K562 treated with DMSO at 1 percent for 12 hours (cell line): ENCODE data around the gene PATE2. TPM values are rescaled to one million over a fixed set of nuclear protein-coding genes. Genes with fewer than 3 reads are reported as not detected.

Experiments used
- total RNA-seq: library from RNA; unstranded; fragments of 300-600 nt; gene quantifications from 2 replicates; pipeline ENCODE4 v1.2.3, GENCODE V29; 2022; ENCODE audit not compliant: insufficient read depth

Gene PATE2
- not detected in 2 replicates for total RNA-seq

GRCh38 chr11:125778728-125779127 is at the start of gene PATE2:
TSS of gene PATE2 (minus strand) at chr11:125778828. CDS start at chr11:125778773, 55 bp downstream.

DNA sequence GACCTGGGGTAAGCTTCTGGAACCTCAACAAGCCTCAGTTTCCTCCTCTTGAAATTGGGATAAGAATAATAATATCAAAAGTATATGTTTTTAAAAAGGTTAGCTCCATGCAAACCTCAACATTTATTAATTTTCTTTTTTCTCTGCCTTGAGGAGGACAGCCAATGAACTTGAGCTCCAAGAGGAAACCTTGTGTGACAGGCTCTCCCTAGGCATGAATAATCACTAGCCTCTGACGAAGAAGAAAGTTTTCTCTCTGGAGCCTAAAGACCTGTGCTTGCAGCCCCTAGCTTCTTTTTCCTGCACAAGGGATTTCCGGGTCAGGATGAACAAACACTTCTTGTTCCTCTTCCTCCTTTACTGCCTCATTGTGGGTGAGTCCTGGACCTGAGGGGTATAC is 9.2 kb upstream of the PATE2 start, which contains the start of gene PATE3:
PATE3 (plus strand) TSS at position 301 of the 400 bp plus-strand sequence; CDS start at position 326, 25 bp downstream.

GRCh38 chr11:125745979-125746378 is 32.6 kb downstream of the PATE2 start, which contains the start of gene PATE1:
TSS of gene PATE1 (plus strand) at chr11:125746279. CDS start at chr11:125746305, 26 bp downstream.

Other genes starting within 250 kb of the PATE2 start
- gene EI24, start 209.4 kb downstream of the PATE2 start, total RNA-seq, result 84.6 and 143 TPM in 2 replicates
- 73.7 and 167 TPM in 2 replicates for gene STT3A, start 186.0 kb downstream of the PATE2 start, total RNA-seq
- 55.9 and 98.7 TPM in 2 replicates for gene CHEK1, start 153.7 kb downstream of the PATE2 start, total RNA-seq
- gene ACRV1, start 98.0 kb downstream of the PATE2 start, total RNA-seq, result 0.50 TPM in 1 of 2 replicates, not detected in the other
- not detected in 2 replicates for gene PATE1, start 32.5 kb downstream of the PATE2 start, total RNA-seq
- not detected in 2 replicates for gene PATE3, start 9.3 kb upstream of the PATE2 start, total RNA-seq
- not detected in 2 replicates for gene PATE4, start 54.5 kb upstream of the PATE2 start, total RNA-seq
- gene HYLS1, start 108.8 kb upstream of the PATE2 start, total RNA-seq, result 5.4 and 10.0 TPM in 2 replicates
- gene PUS3, start 124.4 kb upstream of the PATE2 start, total RNA-seq, result 8.4 and 11.3 TPM in 2 replicates
- gene DDX25, start 125.7 kb upstream of the PATE2 start, total RNA-seq, result not detected in 2 replicates
- not detected in 2 replicates for gene VSIG10L2, start 167.2 kb upstream of the PATE2 start, total RNA-seq